SH-SY5Y (cell line): ENCODE measurements around the gene CACUL1.
A peak's percentile ranks its signal among the peaks of the same experiment; 100 is the strongest.

ENCODE experiments used
- GATA2 ChIP-seq: IDR thresholded peaks from 2 replicates; pipeline ENCODE4 v1.6.1; 2011; ENCODE audit warnings: mild to moderate bottlenecking, low read depth, low read length
- GATA3 ChIP-seq: IDR thresholded peaks from 2 replicates; pipeline ENCODE4 v1.6.1; 2011; ENCODE audit warnings: low read depth, mild to moderate bottlenecking, low read length, moderate library complexity

GRCh38 chr10:118680197-118680596 is 74.6 kb downstream of the CACUL1 start:
- peak; percentile 56 for TF ChIP-seq GATA3
- TF ChIP-seq GATA2: peak; percentile 48; the same call in 1 of the 2 replicates
